HG02885 (cell line): ENCODE data around the gene PRKAA1.
"Not testable (repeated sequence)": the region's sequence is repeated elsewhere in the genome, so short reads cannot be mapped to it uniquely, and the experiment has no call there.

Experiments
- ATAC-seq: cut with Tn5 transposase; IDR thresholded peaks from one replicate; pipeline ENCODE4 v1.9.1; 2021; ENCODE audit warnings: mild to moderate bottlenecking; ENCODE audit not compliant: unreplicated experiment, poor library complexity

Gene PRKAA1

DNA sequence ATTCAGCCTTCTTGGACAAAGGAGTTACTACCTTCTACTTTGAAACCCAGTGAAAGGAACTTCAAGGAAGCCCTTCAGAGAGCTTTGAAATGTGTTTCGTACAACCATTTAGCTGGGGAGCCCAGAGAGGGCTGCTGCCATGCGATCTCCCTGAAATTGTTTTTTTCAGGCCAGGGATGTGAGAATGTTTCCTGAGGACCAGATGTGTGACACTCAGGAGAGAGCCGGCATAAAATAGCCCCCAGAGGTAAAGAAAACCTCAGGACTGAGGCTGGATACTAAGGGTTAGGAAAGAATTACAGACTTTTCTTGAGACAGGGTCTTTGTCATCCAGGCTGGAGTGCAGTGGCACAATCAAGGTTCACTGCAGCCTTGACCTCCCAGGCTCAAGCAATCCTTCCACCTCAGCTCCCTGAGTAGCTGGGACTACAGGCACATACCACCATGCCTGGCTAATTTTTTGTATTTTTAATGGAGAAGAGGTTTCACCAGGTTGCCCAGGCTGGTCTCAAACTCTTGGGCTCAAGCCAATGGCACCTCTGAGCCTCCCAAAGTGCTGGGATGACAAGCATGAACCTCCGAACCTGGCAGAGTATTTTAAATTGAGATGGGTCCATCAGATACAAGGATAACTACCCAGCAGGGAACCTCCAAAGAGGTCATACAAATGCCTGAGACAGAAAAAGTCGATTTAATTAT, 28.5 kb upstream of the PRKAA1 start:
- no peak for ATAC-seq

DNA sequence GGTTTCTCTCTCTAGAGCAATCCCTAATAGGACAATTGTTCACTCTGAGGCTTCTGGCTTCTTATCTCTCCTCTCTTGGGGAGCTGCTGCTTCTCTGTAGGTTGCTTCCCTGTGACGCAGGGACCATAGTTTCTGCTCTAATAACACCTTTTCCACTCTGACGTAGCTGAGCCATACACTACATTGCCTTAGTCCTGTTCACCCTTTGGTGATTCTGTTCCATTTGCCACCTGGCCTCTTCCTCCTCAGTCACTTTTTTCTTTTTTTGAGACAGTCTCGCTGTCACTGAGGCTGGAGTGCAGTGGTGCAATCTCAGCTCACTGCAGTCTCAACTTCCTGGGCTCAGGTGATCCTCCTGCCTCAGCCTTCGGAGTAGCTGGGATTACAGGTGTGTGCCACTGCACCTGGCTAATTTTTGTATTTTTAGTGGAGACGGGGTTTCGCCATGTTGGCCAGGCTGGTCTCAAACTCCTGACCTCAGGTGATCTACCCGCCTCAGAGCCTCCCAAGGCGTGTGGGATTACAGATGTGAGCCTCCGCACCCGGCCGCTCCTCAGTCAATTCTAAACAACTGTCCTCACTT, 27.4 kb upstream of the PRKAA1 start:
- peak; percentile 44 for ATAC-seq

GRCh38 chr5:40823459-40823858, 25.3 kb upstream of the PRKAA1 start:
- ATAC-seq = no peak

DNA sequence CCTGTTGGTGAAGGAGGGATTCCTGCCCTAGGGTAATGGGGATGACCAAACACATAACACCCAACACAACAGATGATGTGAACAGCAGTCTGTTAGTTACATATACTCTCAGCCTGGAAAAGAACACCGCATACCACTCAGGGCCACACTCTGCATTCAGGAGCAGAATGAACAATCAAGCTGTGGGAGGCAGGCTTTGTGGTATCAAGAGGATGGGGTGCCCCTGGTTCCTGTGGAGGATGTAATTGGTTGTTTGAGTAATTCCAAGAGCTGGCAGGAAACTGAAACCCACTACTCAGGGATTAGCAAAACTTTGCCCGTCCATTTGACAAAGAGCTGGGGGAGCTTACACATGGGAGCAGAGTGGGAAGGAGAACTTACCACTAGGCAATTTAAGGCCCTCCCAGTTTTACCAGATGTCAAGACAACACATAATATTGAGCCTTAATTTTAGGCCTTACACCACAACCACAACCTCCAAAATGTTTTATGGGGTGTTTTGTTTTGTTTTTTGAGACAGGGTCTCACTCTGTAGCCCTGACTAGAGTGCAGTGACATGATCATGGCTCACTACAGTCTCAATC, 15.6 kb upstream of the PRKAA1 start:
- ATAC-seq = peak; percentile 57

DNA sequence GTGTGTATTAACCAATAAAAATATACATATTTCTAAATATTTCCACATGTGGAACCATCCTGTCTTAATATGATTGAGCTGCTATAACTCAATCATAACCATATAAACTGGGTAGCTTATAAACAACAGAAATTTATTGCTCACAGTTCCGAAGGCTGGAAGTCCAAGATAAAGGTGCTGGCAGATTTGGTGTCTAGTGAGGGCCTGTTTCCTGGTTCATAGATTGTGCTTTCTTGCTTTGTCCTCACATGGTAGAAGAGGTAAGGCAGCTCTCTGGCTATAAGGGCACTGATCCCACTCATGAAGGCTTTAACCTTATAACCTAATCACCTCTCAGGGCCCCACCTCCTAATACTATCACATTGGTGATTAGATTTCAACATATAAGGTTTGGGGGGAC, 14.0 kb upstream of the PRKAA1 start:
- ATAC-seq = no peak

DNA sequence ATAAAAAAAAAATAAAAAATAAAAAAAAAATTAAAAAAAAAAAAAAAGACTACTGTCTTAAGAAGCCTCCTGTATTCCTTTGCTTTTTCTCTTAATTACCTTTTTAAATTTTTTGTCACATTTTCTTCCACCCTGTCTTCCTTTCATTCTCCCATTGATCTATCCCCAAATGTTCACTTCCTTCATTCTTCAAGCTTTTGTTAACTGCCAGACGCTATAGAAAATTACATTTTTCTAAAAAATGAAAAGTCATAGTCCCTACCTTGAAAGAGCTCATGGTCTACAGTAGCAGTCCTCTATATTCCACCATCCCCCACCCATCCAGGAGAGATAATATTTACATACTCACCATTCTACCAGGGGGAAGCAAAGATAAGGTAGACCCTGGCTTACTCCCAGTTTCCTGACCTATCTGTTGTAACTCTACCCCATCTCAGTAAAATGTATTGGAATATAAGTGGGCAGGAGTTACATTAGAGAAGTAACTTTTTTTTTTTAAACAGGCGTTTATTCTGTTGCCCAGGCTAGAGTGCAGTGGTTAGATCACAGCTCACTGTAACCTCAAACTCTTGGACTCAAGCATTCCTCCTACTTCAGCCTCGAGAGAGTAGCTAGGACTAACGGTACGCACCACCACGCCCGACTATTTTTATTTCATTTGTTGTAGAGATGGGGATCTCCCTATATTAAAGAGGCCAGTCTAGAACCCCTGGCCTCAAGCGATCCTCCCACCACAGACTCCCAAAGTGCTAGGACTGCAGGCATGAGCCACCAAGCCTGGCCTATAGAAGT, 3.8 kb upstream of the PRKAA1 start:
- ATAC-seq = no peak

GRCh38 chr5:40799258-40799657, 1.1 kb upstream of the PRKAA1 start:
- no peak for ATAC-seq

DNA sequence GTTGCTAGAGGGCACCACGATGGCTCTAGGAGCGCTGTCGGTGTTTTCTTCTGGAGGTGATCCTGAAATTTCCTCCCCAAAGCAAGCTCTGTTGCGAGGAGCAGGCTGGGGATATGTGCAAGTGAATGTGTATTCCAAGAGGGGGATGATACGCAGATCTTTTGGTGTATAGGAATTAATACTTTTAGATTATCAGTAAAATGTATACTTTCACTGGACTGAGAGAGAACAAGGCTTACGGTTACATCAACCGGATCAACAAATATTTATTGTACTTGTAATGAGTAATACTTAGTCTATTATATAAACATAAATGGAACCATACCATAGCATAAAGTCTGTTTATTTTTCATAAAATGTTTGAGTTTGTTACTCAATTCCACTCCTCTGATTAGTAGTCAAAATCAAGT, 632 bp upstream of the PRKAA1 start:
- ATAC-seq = no peak

DNA sequence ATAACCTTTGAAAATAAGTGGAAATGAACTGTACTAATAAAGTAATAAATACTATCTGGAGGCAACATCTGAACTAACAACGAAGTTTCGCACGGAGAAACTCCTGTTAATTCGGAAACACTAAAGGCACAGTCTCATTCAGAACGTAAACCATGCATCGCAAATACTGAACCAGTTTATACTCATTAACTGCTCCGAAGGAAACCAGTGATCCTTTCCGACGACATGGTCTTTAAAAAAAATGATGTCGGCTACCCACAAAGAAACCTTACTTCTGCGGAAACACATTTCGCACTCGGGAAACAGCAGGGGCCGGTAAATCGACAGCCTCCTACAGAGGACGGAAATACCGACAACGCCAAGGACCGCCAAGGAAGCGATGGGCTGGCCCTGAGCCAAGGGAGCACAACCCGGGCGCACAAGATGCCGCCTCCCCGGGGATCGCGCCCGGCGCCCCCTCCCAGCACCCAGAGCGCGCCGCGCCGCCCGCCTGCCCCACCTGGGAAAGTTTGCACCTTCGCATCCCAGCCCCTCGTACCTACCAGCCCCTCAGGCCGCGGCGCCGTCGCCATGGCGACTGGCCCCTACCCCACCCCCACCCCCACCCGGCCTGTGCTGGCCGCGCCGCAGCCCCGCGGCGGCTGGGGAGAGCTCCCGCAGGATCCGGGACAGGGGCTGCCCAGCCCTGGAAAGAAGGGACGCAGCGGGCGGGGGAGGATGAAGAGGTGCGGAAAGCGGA, 732 bp downstream of the PRKAA1 start:
- peak; percentile 41 for ATAC-seq

DNA sequence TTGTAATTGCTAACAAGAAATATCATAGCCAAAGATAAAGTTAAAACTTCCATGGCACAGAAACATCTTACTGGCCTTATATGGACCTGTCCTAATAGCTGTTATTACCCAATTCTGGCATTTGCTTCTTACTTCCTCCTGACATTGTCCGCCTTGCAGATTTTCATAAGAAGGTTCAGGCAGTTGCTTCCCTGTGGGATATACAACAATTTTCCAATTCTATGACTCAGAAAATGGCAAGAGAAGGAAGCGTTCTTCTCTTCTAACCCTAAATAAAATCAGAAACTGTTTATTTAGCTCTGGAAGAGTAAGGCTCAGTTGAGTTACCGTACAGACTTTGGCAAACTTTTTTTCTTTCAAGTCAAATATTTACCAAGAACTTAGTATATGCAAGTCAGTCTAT, 1.7 kb downstream of the PRKAA1 start:
- no peak for ATAC-seq

GRCh38 chr5:40794877-40795276, 3.3 kb downstream of the PRKAA1 start:
- not testable (repeated sequence) for ATAC-seq

- not testable (repeated sequence) for ATAC-seq
Measured at GRCh38 chr5:40794340-40794739, 3.8 kb downstream of the PRKAA1 start.

GRCh38 chr5:40792691-40793090, 5.5 kb downstream of the PRKAA1 start:
- ATAC-seq = not testable (repeated sequence)

DNA sequence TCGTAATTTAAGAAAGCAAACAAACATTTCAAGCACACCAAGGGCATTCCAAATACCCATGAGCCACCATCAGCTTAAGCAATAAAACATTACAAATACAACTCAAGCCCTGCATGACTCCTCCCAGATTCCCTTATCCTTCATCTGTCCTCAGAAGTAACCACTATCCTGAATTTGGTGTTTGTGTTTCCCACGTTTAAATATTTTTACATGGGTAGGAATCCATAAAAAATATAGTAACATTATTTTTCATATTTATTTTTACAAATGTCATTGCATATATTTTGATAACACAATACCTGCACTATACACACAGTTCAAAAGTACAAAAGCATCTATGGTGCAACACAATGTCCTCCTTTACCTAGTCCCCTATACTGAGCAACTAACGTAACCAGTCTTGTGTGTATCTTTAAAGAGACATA, 6.4 kb downstream of the PRKAA1 start:
- no peak for ATAC-seq

DNA sequence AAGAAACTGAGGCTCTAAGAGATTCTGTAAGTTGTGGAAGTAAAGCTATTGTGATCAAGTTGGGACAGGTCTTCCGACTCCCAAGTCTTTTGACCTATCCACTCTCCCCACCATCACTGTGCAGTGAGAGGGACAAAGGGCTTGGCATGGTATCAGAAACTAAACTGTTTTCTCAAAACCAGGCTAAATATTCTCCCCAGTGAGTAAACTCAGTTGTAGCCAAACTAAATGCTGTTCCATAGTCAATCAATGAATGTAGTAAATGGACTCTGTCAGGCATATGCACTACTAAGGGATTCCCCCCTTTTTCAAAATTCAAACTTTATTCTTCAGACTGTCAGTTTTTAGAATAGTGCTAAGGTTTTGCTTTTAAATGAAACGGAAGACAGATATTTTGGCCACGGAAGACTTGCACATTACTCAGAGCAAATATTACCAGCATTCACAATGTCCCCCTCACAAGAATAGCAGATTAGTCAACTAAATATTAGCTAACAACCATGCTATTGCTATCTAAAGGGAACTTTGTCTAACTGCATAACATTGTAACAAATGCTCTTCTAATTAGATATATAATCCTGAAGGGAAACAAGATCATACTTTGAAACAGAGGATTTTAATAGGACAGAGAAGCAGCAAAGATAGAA, 7.1 kb downstream of the PRKAA1 start:
- no peak for ATAC-seq

- ATAC-seq = not testable (repeated sequence)
Measured at GRCh38 chr5:40788941-40789340, 9.2 kb downstream of the PRKAA1 start.

GRCh38 chr5:40787986-40788385, 10.2 kb downstream of the PRKAA1 start:
- ATAC-seq = no peak

- ATAC-seq = not testable (repeated sequence)
Measured at GRCh38 chr5:40786664-40787063, 11.5 kb downstream of the PRKAA1 start.

GRCh38 chr5:40784916-40785315, 13.3 kb downstream of the PRKAA1 start:
- ATAC-seq = no peak
